Activated CD8-positive, alpha-beta memory T cell treated with anti-CD3 and anti-CD28 coated beads, Interleukin-2, amount 50 U/mL, for 24 hours (primary cell): ENCODE data around the gene LRIG1.

Experiments
- DNase-seq: peaks from one replicate; pipeline ENCODE4 v3.0.0-alpha.2; 2020; ENCODE audit errors: extremely low read depth

Gene LRIG1

DNA sequence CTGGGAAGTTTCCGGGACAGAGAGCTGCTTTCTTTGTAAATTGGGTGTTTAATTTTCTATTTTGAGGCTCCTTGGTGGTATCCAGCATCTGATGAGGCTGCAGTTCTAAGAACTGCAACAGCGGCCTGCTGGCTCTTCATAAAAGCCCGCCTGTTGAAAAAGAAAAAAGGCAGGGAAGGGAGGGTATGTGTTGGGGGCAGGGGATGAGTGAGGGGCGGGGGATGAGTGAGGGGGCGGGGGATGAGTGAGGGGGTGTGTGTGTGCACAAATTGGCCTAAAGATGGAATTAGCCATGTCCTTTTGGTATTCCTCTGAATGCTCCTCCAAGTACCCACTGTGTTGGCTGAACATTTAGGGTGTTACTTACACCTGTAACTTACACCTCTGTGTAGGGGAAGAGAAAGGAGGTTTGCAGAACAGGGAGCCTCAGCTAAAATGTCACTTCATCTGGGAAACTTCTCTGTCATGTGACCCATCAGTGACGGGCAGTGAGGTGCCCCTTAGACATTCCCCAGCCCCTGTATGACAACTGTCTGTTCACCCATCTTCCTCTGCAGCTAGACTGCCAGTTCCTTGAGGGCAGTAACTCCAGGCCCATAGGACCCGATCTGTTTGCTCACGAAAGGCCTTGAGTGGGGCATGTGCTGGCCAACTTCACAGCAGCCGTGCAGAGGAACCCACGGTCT is 57.6 kb downstream of the LRIG1 start:
- no peak for DNase-seq

DNA sequence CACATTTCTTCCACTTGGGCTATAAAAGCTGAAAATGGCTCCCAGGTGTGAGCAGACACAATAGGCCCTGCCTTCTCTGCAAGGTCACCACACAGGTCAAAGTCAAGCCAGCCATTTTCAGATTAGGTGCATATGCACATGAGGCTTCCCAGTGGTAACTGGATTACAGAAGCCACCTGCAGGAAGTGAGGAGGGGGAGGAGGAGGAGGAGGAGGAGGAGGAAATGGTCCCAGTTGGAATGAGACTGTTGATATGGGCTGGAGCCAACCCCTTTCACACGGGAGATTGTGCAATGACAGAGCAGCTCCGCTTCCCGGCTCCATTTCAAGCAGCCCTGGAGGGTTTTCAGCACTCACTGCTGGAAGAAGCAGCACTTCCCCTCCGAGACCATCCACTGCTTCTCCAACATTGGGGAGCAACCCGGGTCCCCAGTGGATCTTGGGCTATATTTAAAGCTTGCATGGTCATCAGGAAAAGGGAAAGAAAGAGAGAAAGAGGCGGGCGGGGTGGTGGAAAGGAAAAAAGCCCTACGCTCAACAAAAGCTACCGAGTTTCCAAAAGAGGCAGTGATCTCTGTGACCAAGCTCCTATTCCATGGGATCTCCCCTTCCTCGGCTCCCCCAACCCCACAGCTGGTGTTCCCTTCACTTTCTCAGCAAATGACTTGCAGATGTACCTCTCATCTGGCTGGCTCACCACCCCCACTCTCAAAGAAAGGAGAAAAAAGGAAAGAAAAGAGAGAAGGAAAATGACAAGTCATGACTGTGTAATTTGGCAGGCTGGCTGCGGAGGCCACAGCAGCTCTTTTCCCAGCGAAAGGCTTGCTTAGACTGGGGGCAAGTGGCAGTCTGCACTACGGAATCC is 58.3 kb downstream of the LRIG1 start:
- no peak for DNase-seq

DNA sequence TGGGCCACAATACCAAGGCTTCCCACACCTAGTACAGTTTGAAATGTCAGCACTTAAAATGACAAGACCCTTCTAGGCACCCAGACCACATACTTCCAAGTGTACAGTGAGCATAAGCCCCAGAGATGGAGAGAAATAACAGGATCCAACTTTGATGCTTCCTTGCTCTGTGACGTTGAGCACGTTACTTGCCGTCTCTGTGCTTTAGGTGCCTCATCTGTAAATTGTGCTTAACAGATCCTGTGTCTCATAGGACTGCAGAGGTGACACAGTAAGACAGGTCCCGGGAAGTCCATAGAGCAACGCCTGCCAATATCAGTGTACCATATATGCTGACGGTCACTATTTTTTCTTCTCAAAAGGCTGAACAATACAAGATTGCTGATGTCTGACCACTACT is 59.1 kb downstream of the LRIG1 start:
- no peak for DNase-seq

DNA sequence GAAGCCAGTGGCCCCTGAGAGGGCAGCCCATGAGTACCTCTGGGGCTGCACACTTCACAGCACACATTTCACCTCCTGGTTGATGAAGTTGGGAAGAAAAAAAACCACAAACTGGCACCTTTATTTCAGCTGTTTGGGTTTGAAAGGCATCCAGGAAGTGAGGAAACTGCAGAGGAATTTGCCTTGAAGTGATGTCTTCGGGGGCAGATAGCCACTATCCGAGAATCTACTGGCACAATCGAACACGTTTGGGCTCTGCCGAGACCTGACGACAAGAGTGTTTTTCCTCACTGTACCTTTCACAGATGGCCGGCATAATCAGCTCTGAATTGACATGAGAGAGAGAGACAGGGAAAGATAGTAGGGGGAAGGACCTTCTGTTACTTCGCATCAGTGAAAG is 59.7 kb downstream of the LRIG1 start:
- no peak for DNase-seq

DNA sequence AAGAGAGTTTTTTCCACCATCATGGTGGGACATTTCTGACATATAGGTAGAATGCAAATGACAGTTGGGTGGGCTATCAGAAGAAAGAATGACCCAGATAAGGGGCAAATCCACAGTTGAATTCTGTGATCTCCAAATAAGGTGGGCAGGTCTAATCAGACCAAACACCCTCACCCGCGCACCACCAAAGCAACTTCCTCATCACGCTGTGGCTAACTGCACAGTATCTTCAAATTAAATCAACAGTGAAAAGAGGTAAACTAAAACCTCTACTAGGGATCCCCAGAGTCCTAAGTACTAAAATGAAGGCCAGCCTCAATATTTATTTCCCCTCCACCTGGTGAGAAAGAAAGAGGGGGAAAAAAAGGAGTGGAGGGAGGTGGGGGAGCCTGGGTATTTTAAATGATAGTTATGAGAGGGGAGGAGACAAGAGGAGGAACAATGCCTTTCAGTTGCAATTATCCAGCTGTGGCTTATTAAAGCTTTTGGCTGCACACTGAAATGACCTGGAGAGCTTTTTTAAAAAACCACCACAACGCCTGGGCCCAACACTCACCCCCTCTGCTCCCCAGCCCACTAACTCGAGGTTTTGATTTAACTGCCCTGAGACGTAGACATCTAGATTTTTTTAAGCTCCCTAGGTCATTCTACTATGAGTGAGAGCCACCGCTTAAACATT is 61.0 kb downstream of the LRIG1 start:
- DNase-seq, result no peak

DNA sequence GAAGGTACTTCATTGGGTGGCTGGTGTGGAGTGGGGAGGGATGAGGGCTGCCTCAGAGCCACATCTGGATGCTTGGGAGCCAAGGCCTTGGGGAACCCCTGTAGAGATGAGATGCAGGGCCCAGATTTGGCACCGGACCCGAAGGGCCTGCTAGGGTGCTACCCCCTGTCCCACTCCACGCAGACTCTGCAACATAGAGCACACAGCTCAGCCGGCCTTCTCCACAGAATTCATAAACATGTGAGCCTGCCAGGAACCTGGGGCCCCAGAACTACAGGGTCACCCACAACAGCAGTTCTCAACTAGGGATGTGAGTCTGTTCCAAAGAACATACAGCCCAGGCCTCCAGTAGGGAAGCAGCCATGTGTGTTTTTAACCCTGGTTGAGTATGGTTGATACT is 62.8 kb downstream of the LRIG1 start:
- DNase-seq, result no peak

DNA sequence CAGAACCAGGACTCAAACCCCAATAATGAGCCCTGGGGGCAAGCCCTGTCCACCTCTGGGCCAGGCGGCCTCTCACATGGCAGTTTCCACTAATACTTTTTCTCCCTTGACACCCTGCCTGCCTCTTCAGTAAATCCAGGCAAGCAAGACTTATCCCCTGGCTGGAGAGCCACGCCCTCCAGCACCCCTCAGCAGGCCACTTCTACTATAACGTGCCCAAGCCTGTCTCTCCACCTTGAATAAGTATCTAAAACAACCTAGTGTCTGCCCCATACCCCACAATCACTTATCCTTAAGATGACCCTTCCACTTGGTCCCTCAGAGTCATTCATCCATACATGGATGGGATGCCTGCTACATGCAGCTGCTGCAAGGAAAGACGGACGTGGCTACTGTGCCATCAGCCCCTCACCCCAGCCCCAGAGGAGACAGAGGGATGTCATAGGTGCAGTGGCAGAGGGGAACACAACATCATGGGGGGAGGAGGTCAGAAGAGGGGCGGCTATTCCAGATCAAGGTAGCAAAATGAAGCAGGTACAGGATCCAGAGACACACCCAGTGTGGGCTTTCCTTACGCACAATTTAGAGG is 63.4 kb downstream of the LRIG1 start:
- DNase-seq, result no peak

DNA sequence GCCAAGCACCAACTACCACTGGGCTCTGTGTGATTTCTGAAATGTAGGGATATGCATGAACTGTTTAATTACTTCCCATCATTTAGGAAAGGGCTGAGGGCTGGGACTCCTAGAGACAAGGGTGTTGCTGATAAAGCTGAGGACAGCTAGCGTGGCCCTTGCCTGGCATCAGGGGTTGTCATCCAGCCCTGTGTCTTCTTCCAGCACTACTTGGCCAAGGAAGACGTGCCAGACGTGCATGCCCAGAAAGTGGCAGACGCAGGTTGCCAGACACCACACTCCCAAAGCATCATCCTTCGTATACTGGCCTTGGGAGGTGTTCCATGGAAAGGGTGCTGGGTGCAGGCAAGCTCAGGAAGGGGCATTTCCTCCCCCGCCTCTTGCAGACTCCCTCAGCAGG is 64.8 kb downstream of the LRIG1 start:
- DNase-seq, result no peak

DNA sequence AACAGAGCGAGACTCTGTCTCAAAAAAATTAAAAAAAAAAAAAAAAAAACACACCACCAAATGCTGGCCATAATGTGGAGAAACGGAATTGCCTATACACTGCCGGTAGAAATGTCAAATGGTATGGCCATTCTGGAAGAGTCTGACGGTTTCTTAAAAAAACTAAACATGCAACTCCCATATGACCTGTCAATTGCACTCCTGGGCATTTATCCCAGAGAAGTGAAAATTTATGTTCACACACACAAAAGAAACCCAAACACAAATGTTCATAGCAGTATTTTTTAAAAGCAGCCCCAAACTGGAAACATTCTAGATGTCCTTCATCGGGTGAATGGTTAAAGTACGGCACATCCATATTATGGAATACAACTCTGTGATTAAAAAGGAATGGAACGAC is 66.1 kb downstream of the LRIG1 start:
- DNase-seq, result no peak

DNA sequence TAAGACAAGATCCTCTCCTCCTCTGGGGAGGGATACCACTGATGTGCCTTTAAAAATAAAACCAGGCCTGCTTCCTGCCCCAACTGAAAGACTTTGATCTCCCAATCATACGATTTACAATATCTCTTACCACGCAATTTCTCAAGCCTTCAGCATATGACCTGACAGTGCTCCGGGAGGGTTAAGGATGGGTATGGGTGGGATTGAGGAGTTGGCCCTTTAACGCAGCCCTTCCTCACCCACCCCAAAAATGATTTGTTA is 67.4 kb downstream of the LRIG1 start:
- DNase-seq, result no peak

DNA sequence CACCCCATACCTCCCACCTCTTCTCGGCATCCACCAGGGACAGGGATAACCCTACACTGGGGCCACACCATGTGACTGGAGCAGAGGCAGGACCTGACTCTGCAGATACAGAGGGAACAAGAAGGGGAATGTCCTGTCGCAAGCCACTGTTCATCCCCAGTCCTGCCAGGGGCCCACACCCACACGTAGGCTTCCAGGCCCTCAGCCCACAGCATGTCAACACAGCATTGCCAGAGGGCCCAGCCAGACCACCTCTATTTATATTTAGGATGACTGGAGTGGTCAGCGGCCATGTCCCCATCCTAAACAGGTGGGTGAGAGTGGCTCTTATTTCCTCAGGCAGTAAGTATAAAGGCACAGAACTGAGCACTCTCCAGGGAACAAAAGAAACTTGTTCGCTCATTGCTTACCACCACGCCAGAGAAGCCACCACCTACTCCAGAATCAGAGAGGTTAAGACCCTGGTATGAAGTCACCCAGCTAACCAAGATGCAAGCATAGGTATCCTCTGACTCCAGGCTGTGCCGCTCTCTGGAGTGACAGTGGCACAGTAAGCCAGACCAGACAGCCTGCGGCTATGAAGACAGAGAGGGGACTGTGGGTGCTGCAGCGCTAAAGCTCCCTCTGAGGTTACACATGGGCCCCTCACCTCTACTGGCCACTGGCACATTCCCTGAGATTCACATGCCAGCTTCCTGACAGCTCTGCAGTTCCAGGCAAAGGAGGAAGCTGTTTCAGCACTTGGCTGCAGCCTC is 67.9 kb downstream of the LRIG1 start:
- DNase-seq, result no peak

DNA sequence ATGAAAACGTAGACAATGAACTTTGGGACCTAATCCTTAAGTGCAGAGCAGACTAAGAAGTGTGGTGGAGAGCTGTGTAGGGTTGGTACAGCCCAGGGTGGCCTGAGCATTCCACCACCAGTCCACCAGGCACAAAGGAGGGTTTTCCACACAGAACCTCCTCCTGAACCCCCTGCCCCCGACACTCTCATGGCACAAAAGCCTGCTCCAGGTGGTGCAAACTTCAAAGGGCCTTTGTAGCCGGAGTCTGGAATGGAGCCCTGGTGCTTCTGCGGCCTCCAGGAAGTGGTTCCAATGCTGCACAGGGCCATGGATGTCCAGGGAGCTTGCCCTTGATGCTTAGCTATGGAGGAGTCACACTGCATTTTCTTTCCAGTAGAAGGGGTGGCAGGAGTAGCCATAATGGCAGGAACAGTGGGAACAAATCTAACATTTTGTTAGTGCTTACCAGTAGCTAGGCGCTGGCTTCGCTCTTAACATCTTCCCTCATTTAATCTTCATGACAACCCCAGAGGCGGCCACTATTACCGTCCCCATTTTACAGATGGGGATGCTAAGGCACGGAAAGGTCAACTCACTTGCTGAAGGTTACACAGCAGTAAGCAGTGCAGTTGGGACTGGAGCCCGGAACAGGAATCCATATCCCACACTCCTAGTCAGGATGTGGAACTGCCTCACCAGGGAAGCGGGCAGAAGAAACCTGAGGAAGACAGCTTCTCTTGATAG is 68.6 kb downstream of the LRIG1 start:
- DNase-seq, result no peak

DNA sequence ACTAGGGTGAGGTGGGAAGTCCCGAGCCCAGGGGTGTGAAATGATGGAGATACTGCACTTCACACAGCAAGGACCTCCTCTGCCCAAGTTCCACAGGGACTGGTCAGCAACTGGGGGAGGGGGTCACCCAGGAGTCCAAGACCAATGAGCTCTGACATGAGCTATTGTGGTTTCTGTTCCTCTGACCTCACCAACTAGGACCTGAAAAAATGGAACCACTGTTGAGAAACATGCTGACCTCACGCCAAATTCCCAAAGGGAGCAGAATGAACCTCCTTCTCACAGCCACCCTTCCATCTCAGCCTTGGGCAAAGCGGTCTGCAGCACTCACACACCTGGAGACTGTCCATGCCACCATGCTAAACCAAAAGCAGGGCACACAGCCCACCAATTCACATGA is 69.3 kb downstream of the LRIG1 start:
- DNase-seq, result no peak

DNA sequence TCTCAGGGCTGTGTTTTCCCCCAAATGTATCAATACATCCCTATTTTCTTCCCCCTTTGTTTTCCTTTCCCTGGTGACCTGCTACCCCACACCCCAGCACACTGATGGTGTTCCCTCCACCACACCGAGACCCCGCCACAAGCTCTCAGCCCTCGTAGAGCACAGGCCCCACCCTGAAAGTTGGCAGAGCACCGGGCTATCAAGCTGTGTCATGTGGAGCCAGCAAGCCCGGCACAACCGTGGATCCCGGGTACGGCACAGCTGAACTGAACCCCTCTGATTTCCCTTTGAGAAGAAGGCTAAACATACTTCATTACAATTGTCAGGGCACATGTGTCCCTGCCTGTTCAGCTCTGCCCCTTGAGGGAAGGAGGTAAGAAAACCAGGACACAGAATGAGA is 69.9 kb downstream of the LRIG1 start:
- DNase-seq, result no peak

DNA sequence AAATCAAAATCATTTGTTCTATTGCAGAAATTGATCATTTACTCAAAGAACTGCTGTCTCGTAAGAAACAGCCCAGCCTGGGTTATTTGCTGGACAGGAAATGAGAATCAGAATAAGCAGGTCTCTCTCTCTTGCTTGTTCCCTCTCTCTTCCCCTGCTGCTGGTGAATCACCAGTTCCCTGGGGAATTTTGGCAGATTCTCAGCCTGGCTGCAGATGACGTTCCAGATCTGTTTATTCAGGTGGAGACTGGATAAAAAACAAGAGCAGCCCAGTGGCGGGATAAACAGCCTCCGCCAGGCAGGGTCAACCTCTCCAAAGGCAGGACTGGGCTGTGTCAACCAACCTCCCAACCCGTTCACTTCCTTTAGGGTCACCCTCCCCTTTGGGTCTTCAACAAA is 72.1 kb downstream of the LRIG1 start:
- DNase-seq, result no peak

DNA sequence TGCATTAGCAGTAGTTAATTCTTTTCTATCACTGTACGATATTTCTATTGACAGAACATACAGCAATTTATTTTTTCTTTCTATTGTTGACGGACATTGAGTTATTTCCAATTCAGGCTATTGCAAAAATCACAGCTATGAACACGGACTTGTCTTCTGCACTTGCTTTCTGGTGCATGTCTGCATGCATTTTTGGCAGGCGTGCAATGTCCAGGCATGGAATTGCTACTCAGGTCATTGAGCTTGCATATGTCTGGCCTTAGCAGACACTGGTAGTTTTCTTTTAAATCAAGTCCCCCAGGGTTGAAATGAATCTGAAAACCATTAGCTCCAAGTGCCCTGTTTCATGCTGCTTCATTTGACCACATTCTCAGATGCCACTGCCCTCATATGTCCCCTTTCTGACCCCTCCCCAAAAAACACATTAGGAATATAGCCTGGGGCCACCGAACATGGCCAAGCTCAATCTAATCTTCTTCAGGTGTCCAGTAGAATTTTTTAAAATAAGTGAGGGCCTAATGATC is 72.8 kb downstream of the LRIG1 start:
- no peak for DNase-seq

DNA sequence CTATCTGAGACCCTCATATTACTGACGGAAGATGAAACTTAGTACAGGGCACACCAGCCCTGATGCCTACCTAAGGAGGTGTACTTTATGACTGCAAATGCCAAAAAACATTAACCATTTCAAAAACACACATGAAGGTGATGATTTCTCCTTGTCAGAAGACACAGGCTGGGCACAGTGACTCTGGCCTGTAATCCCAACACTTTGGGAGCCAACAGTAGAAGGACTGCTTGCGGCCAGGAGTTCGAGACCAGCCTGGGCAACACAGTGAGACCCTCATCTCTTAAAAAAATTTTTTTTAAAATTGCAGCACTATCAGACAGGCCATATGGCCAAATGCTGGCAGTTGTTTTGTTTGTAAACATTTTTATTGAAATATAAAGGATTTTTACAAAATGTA is 73.5 kb downstream of the LRIG1 start:
- DNase-seq, result no peak

DNA sequence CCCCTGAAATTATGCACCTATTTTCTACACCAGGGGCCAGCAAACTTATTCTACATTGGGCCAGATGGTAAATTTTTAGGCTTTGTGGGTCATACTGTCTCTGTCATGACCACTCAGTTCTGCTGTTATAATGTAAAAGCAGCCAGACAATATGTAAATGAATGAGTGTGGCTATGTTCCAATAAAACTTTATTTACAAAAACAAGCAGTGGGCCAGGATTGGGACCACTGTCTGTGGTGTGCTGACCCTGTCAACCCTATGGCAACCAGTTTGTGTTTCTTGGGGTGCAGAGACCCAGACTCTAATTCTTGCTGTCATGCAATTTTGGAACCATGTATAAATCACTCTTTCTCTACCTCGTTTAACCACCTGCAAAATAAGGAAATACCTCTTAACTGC is 74.7 kb downstream of the LRIG1 start:
- DNase-seq, result no peak

DNA sequence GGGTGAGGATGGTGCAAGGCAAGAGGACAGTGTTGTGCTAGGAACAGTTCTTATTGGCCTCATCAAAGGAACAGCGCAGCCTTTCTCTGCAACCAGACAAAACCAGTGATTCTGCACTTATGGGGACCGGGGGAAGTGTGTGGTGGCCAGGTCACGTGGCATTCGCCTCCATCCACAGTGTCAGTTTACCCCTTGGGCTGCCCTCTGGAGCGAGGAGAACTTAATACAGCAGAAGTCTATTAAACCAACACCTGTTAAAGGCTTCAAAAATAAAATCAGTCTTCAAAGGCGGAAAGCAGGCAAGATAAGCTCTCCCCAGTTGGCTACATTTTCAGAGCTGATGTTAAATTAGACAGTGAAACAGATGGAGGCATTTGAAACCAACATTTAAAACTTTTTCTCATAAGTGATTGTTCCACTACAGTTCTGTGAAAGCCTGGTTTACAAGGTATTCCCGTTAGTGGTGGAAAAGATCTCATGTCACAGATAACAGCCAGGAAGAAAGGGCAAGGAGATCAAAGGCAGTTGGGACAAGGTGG is 75.2 kb downstream of the LRIG1 start:
- no peak for DNase-seq

DNA sequence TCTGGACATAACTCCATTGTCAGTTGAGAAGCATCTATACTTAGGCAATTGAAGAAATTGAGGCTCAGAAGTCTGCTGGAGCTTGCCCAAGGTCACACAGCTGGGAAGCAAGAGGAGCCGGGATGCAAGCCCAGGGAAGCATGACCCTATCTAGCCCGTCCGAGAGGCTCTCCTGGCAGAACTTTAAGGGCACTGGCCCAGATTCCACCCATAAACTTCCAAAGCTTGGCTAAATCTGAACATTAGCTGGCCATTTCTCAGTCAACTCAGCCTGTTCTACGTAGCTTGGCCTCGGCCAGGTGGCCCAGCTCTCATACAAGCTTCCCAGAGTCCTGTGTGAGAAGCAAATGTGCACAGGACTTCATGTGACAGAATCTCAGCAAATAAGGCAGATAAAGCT is 75.8 kb downstream of the LRIG1 start:
- no peak for DNase-seq

DNA sequence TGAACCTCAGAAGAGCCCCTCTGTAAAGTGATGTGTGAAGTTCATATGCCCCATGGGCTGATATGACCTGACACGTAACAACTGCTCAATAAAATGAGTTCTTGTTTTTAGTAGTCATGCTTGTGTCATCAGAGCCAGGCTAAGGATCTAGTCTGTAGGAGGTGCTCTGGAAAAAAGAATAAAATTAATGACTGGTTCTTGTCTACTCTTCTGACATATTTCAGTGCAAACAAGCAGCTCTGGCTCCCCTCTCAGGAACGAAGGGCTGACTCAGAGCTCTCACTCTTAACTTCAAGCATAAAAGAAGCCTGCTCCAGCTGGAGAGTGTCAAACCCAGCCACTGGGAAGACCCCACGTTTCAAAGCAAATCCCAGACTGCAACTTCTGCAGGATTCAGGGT is 77.0 kb downstream of the LRIG1 start:
- DNase-seq, result no peak
